DMS 273 (cell line): ENCODE measurements around the gene MTRF1.

Source experiments
- DNase-seq: peaks from one replicate; lab custom pipeline; 2025; ENCODE audit not compliant: unreplicated experiment; lab: John Stamatoyannopoulos, UW

Gene MTRF1

DNA sequence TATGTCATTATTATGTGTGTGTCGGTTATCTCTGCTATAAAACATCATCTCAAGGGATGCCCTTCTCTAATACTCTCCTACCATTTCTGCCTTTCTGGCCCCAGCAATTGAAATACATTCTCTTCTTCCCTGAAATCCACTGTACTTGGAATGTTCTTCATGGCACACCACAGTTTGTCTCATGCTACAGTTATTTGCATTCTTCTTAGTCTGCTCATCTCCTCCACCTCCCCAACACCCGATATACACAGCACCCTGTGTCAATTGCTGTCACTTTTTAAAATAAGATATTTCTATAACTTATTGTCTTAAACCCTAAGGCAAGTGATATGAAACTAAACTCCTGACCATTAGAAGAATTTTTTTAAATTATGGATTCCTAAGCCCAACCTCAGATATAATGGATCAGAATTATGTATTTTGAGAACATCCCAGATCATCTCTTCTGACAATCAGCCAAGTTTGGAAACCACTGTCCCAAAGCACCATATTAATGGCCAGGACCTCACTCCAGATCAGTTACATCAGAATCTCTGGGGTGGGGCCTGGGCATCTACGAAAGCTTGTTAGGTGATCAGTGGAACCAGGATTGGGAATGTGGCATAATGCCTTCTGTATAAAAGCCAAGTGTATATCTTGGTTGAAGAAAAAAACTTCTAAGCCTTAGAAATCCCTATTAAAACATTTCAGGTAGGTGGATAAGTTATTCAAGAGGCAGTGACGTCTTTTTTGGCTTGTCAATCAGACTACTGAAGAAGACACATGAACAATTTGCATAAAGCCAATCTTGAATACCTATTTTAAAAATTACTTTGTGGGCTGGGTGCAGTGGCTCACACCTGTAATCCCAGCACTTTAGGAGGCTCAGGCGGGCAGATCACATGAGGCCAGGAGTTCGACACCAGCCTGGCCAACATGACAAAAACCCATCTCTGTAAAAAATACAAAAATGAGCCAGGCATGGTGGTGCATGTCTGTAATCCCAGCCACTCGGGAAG is 39.0 kb downstream of the MTRF1 start:
- DNase-seq = no peak

DNA sequence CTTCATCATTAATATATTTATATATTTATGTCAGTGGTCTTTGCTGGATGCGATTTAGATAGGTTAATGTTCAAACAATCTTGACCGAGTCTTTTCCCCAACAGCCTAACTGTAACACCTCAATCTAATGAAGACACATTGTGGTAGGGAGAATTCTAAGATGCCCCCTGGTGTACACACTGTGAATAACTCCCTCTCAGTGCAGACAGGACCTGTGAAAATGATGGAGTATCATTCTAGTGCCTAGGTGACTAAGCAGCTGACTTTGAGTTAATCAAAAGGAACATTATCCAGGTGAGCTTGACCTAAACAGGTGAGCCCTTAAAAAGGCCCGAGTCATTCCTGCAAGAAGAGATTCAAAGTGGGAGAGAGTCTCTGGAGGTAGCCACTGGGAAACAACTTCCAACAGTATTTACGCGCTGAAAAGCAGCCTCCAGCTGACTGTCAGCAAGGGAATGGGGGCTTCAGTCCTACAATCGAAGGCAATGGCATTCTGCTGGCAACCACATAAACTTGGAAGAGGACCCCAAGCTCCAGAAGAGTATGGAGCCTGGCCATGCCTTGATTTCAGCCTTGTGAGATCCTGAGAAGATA is 41.0 kb downstream of the MTRF1 start:
- peak; percentile 64 for DNase-seq

DNA sequence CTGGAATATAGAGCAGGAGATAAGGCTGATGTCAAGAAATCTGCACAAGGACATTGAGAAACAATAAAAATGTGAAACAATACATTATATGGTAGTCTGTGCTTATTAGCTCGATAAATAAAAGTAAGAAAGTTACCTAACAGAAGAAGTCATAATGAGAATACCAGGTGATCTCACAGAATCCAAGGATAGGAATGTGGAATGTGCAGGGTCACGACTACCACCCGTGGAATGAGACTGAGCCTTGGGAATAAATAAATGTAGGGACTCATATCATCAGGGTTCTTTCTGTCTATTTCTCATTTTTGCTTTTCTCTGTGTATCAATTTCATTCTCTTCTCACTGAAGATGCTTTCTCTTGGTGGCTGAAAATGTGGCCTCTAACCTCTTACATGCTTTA is 43.0 kb downstream of the MTRF1 start:
- no peak for DNase-seq

DNA sequence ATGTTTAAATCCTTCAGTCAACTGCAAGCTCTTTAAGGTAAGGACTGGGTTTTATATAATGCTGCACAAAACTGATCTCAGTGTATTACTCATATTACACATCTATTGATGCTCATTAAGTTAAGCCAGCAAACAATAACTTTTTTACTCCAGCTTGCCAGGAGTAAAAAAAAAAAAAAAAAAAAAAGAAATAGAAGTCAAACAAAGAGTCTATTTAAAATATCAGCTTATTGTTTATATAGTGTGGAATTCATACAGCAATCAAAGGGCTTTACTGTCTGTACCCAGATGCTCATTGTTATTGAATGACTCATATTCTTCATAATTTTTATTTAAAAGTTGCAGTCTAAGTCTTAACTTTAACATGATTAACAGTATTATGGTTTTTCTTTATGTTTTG is 47.2 kb downstream of the MTRF1 start:
- no peak for DNase-seq

DNA sequence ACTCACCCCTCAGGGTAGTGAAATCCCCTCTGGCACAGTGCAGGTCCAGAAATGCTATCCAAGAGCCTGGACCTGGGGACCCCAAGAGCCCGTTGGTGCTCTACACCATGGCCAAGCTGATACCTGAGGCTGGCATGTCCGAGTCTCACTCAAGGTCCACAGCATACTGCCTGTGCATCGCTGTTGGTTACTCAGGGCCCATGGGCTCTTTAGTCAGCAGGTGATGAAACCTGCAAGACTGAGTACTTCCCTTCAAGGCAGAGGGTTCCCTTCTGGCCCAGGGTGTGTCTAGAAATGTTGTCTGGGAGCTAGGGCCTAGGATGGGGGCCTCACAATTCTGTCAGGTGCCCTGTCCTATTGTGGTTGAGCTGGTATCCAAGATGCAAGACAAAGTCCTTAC is 49.5 kb downstream of the MTRF1 start:
- no peak for DNase-seq

DNA sequence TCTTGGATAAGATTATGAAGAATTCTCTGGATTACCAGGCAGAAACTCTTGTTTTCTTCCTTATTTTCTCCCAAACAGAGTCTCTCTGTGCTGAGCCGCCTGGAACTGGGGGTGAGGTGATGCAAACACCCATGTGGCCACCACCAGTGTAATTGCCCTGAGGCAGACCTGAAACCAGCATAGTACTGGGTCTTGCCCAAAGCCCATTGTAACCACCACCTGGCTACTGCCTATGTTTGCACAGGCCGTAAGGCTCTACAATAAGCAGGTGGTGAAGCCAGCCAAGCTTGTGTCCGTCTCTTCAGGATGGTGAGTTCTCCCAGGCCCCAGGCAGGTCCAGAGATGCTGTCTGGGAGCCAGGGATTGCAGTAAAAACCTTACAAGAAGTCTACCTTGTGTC is 50.1 kb downstream of the MTRF1 start:
- no peak for DNase-seq

DNA sequence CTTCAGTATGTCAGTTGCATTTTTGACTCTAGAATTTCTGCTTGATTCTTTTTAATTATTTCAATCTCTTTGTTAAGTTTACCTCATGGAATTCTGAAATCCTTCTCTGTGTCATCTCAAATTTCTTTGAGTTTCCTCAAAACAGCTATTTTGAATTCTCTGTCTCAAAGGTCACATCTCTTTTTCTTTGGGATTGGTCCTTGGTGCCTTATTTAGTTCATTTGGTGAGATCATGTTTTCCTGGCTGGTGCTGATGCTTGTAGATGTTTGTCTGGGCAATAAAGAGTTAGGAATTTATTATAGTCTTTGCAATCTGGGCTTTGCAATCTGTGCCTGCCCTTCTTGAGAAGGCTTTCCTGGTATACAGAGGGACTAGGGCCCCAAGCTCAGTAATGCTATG is 50.5 kb downstream of the MTRF1 start:
- no peak for DNase-seq

DNA sequence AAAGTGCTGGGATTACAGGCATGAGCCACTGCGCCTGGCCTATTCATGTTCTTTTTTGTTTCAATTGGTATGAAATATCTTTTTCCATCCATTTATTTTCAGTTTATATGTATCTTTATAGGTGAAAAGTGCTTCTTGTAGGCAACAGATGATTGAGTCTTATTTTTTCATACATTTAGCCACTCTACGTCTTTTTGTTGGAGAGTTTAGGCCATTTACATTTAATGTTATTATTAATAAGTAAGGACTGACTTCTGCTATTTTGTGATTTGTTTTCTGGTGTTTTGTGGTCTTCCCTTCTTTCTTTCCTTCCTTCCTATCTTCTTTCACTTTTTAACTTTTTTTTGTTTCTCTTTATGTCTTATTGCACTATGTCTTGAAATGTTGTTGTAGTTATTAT is 52.3 kb downstream of the MTRF1 start:
- DNase-seq = no peak

DNA sequence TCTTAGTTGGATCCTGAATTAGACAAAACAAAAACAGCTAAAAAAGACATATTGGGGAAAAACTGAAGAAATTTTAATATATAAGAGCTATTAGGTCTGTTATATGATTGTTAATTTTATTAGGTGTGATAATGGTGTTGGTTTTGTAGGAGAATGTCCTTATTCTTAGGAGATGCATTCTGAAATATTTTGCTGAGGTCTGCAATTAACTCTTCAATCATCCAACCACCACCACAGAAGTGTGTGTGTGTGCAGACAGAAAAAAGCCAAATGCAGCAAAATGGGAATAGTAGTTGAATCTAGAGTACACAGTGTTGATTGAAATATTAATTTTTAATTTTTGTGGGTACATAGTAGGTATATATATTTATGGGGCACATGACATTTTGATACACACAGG is 56.9 kb downstream of the MTRF1 start:
- no peak for DNase-seq

DNA sequence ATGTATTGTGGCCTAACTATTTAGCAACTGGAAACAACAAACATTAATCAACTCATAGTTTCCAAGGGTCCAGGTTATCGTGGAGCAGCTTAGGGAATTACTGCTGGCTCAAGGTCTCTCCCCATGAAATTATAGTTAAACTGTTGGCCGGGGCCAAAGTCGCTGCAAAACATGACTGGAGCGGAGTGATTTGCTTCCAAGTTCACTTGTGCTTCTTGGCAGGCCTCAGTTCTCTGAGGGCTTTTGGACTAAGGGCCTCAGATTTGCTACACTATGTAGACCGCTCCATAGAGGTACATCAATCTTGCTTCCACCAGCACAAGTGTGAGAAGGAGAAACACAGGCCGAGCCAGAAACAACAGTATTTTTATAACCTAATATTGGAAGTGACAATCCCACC is 59.6 kb downstream of the MTRF1 start:
- DNase-seq = no peak

DNA sequence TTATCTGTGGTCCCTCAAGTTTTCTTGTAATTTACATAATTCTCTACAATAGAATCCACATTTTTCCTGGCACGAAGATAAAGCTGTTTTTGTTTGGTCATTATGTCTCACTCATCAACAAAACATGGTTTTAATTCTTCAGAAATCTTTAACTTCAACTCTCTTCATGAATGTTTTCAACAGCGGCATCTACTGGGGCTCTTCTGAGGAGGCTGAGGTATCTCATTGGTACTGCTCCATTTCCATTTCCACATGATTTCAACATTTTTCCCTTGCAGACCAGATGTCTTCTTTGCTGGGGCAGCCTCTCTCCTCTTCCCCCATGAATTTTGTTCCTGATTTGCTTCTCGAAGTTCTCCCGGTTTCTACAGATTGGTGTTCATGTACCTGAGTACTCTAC is 63.2 kb downstream of the MTRF1 start:
- no peak for DNase-seq

DNA sequence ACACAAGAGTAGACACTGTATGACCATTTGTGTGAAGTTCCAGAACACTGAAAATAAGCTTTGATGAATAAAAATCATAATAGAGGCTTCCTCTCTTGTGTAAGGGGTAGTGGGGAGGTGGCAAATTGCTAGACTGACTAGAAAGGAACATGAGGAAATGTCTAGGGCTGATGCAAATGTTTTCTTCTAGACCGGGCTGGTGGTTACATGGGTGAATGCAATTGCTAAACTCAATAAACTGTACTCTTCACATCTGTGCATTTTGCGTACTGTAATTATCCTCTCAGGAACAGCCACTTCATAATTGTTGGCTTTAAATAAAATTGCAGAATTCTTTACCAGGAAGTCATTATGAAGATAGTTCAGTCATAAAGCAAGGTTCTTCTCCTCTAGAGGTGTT is 63.9 kb downstream of the MTRF1 start:
- DNase-seq = no peak

DNA sequence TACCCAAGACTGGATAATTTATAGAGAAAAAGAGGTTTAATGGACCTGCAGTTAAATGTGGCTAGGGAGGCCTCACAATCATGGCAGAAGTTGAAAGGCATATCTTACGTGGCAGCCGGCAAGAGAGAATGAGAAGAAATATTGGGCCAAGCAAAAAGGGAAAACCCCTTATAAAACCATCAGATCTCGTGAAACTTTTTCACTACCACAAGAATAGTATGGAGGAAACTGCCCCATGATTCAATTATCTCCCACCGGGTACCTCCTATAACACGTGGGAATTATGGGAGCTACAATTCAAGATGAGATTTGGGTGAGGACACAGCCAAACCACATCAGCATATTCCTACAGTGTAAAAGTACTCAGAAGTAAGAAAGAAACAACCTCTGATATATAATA is 64.3 kb downstream of the MTRF1 start:
- DNase-seq = no peak

DNA sequence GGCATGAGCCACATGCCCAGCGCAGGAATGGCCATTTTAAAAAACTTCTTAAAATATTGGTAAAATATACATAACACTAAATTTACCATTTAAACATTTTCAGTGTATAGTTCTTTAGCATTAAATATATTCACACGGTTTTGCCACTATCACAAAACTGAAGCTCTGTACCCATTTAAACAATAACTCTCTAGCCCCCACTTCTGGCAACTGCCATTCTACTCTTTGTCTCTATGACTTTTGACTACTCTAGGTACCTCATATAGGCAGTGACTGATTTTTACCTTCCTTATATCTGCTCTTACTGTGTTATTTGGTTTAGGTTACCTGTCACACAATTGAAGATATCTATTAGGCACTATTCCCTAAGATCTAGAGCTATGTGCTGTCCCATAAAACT is 66.8 kb downstream of the MTRF1 start:
- DNase-seq = peak; percentile 3

DNA sequence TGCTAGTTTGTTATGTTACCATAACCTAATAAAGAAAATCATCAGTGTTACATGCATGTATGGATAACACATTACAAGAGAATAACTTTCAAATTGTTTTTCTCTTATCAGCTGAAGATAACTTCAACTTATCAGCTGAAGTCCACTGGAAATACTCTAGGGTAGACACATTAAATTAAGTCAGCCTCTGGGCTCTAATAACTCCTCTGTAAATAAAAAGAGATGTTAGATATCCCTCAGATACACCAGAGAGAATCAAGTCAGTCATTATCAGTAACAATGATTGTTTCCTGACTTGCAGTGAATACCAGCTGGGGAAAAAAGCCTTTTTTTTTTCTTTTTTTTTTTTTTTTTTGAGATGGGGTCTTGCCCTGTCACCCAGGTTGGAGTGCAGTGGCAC is 67.4 kb downstream of the MTRF1 start:
- no peak for DNase-seq

DNA sequence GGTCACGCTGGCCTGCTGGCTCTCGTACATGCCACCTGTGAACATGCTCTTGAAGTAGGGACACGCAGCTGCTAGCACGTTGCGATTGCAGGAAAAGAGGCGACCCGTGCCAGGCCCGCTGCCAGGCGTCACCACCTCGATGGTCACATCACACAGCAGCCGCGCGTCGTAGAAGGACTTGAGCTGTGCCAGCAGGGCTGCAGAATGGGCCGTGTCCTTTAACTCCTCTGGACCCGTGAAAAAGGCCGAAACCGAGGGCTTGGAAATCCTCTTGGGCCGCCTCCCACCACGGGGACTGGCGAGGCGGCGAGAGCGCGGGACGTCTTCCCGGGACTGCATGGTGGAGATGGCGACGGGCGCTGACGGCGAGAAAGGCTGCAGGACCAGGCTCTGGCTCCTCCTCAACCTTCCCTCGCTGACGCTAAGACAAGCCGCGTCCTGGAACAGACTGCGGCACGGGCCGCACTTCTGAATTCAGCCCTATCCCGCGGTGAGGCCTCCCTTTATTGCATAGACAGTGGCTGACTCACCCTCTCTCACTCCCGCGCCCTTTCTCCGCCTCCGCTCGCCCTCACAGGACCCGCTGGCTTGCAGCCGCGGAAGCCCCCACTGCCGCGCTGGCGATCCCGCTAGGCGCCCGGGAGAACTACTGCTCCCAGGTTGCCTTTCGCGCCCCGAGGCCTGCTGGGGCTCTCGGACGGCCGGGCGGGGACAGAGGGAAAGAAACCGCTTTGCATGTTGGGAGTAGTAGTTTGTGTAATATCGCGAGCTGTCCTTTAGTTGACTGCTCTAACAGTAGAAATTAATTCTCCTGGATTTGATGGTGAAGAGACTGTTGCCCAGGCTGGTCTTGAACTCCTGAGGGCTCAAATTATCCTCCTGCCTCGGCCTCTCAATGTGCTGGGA is 69.2 kb downstream of the MTRF1 start, which contains the start of gene KBTBD7:
TSS of gene KBTBD7 (minus strand) at position 651 of the 906 bp plus-strand sequence. CDS start at position 339, 312 bp downstream.
- peak; percentile 95 for DNase-seq

DNA sequence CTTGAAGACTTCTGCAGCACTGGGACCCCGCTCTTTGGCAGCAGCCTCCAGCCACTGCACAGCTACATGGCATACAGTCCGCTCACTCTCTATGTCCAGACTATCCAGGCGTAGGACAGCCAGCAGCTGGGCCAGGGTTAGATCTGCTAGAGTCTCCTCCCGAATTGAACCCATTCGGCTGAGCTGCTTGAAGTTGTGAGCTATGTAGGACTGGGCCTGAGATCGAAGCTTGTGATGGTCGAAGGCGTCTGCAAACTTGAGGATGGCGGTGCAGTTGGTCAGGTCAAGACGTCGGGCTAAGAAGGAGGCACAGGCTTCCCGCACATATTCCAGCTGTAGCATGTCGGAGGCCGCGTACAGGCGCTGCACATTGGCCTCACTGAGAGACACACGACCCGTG is 69.9 kb downstream of the MTRF1 start:
- no peak for DNase-seq

DNA sequence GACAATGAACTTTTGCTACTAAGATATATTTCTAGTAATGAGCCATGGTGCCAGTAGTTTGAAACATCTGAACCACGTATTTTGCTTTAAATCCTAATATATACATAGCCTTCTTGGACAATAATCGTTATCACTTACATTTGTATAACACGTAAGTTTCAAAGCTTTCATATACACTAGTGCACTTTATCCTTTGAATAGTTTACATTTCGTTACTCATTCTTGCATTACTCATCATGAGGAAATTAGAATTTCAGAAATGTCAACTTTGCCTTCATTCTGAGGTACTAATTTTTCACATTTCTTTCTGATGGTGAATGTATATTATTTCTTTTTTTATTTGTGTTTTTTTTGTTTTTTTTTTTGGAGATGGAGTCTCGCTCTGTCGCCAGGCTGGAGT is 74.8 kb downstream of the MTRF1 start:
- no peak for DNase-seq

DNA sequence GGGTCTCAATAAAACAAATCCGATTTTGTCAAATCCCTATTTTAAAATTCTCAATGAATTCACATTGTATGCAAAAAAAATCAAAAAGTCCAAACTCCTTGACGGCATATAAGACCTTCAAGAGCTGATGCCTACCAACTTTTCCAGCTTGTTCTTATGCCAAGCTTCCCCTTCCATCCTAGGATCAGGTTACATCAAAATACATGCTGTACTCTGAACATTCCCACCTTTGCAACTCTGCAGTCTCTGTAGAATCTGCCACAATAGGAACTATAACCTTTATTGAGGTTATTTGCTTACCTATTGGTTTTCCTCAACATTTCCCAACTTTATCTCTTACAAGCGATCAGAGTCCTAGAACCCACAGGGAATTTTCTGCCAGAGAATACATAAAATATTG is 76.9 kb downstream of the MTRF1 start:
- DNase-seq = no peak

DNA sequence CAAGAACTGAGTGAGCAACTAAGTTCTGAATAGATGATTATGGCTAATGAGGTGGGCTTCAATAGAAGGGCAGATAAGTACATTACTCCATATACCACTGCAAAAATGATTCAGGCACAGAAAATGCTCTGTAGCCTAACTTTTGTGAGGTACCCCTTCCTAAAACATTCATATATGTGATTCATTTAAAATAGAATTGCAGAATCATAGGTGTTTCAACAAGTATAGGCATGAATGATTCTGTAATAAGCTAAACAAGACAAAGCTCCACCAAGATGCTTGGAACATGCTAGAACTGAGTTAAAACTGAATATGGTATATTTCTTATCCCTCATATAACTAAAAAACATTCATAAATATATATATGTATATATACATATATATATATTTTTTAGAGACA is 81.1 kb downstream of the MTRF1 start:
- DNase-seq = no peak

DNA sequence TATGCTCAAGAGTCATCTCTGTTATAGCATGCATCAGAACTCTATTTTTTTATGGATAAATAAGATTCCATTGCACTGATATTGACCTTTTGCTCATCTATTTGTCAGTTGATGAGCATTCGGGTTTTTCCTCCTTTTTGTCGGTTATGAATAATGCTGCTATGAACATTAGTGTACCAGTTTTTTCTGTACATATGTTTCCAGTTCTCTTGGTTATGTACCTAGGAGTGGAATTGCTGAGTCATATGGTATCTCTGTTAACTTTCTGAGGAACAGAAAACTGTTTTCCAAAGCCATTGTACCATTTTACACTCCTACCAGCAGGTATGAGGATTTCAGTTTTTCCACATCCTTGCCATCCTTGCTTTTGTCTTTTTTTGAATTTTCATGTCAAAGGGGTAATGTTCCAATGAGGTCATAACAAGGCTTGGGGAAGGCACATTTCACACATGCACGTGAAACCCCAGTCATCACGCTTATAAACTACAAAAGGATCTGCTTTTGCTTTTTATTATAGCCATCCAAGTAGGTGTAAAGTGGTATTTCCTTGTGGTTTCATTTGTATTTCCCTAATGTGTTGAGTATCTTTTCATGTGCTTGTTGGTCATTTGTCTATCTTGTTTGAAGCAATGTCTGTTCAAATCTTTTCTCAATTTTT is 83.7 kb downstream of the MTRF1 start:
- no peak for DNase-seq
